GM12878 (cell line): ENCODE results near the gene RENBP. TPM values are rescaled to one million over a fixed set of nuclear protein-coding genes. Genes with fewer than 3 reads are reported as not detected.

Experiments
- ATAC-seq: fragments of 200-7000 bp; cut with Tn5 transposase; 3 replicates; pipeline ENCODE4 v1.9.1; 2020; ENCODE audit warnings: mild to moderate bottlenecking, moderate library complexity
- BruUV-seq: library from RNA; stranded (reverse); fragments of 400-500 nt; replicated peaks from 2 replicates; lab custom pipeline; 2021; lab: Mats Ljungman, UMichigan
- CTCF ChIA-PET: fragments of 300-600 bp; sonication (Branson Sonifier 250); formaldehyde crosslinking; extraction: SDS; loops from one replicate; lab custom pipeline; 2021; ENCODE audit warnings: inconsistent platforms; lab: Yijun Ruan, JAX
- POLR2A ChIA-PET: fragments of 350-600 bp; formaldehyde crosslinking; extraction: SDS; loops from one replicate; lab custom pipeline; 2021; ENCODE audit warnings: inconsistent platforms; lab: Charles Lee
- RAD21 ChIA-PET: fragments of 300-600 bp; sonication (Branson Sonifier 250); formaldehyde crosslinking; loops from one replicate; lab custom pipeline; 2023; ENCODE audit warnings: antibody characterized with exemption; ENCODE audit not compliant: unreplicated experiment; lab: Charles Lee
- SMC1A ChIA-PET: fragments of 300-600 bp; sonication (Branson Sonifier 250); formaldehyde crosslinking; loops from one replicate; lab custom pipeline; 2023; ENCODE audit not compliant: unreplicated experiment, uncharacterized antibody; lab: Charles Lee
- DNase-seq: peaks from one replicate; pipeline ENCODE4 v3.0.0-alpha.2; 2011; ENCODE audit warnings: low read depth, low spot score
- FAIRE-seq: peaks from 3 replicates; lab custom pipeline; 2011; peaks lifted over from hg19 to GRCh38; lab: Jason Lieb, UNC
- H2AFZ ChIP-seq: 2 replicates; pipeline ENCODE4 v1.6.0; 2011; ENCODE audit warnings: low read depth, low read length, control low read depth; ENCODE audit not compliant: control insufficient read depth
- H3K27ac ChIP-seq: 2 replicates; pipeline ENCODE4 v1.5.1; 2011; ENCODE audit warnings: control low read depth; ENCODE audit not compliant: control insufficient read depth, insufficient read depth
- H3K27me3 ChIP-seq, 2 experiments: replicated peaks in 1 of 2; 2 replicates each; pipeline versions ENCODE4 v1.6.0 to v1.6.1; 2011; ENCODE audit warnings: low read length in 1 of 2; ENCODE audit not compliant: control insufficient read depth in 2 of 2, insufficient read depth in 2 of 2
- H3K36me3 ChIP-seq, 2 experiments: 2 replicates each; pipeline ENCODE4 v1.5.1; 2011; ENCODE audit warnings: low read length in 1 of 2; ENCODE audit not compliant: control insufficient read depth in 2 of 2, insufficient read depth in 2 of 2
- H3K4me1 ChIP-seq: 2 replicates; pipeline ENCODE4 v1.6.1; 2011; ENCODE audit warnings: mild to moderate bottlenecking, low read length, moderate library complexity, mixed read lengths; ENCODE audit not compliant: control insufficient read depth, insufficient read depth
- H3K4me2 ChIP-seq: 2 replicates; pipeline ENCODE4 v1.6.0; 2011; ENCODE audit warnings: control low read depth; ENCODE audit not compliant: control insufficient read depth, insufficient read depth
- H3K4me3 ChIP-seq: fragments of 200-600 bp; sonication (generic); 2 replicates; pipeline ENCODE4 v1.5.1; 2016
- H3K79me2 ChIP-seq: 2 replicates; pipeline ENCODE4 v1.6.0; 2011; ENCODE audit warnings: low read length; ENCODE audit not compliant: control insufficient read depth, insufficient read depth
- H3K9ac ChIP-seq: 2 replicates; pipeline ENCODE4 v1.8.0; 2011; ENCODE audit warnings: low read length, control low read depth, mixed read lengths; ENCODE audit not compliant: control insufficient read depth, insufficient read depth
- H3K9me3 ChIP-seq: replicated peaks from 3 replicates; pipeline ENCODE4 v1.5.1; 2011; ENCODE audit warnings: mild to moderate bottlenecking, low read length; ENCODE audit not compliant: control insufficient read depth, insufficient read depth
- H4K20me1 ChIP-seq: 2 replicates; pipeline ENCODE4 v1.6.0; 2011; ENCODE audit not compliant: control insufficient read depth, insufficient read depth
- BRCA1 ChIP-seq: IDR thresholded peaks from 2 replicates; pipeline ENCODE4 v1.6.1; 2011; ENCODE audit warnings: low read depth, low read length, improper control_type of control experiment
- CHD1 ChIP-seq: IDR thresholded peaks from 2 replicates; pipeline ENCODE4 v1.6.1; 2012; ENCODE audit warnings: low read depth, low read length, improper control_type of control experiment
- CHD2 ChIP-seq: IDR thresholded peaks from 2 replicates; pipeline ENCODE4 v1.6.1; 2011; ENCODE audit warnings: low read depth, low read length, improper control_type of control experiment, borderline replicate concordance
- CHD4 ChIP-seq: fragments of 200-600 bp; sonication (generic); IDR thresholded peaks from 2 replicates; pipeline ENCODE4 v1.6.1; 2016; ENCODE audit warnings: mild to moderate bottlenecking
- E4F1 ChIP-seq: fragments of 450-650 bp; IDR thresholded peaks from 2 replicates; pipeline ENCODE4 v1.6.1; 2018; ENCODE audit warnings: borderline replicate concordance, mild to moderate bottlenecking; ENCODE audit not compliant: partially characterized antibody
- EED ChIP-seq: sonication (generic); IDR thresholded peaks from 2 replicates; pipeline ENCODE4 v1.6.1; 2016; ENCODE audit warnings: antibody characterized with exemption, low read depth
- EP300 ChIP-seq, 2 experiments: fragments of 150-350 bp in 1 of 2; IDR thresholded peaks; 2 replicates each; pipeline ENCODE4 v1.6.1; 2011 to 2012; ENCODE audit warnings: low read depth in 2 of 2, low read length in 2 of 2, borderline replicate concordance in 1 of 2, improper control_type of control experiment in 1 of 2, inconsistent platforms in 1 of 2; ENCODE audit not compliant: control insufficient read depth in 1 of 2
- ESRRA ChIP-seq: IDR thresholded peaks from 2 replicates; pipeline ENCODE4 v1.6.1; 2012; ENCODE audit warnings: mild to moderate bottlenecking, low read length, improper control_type of control experiment
- PAX5 ChIP-seq: IDR thresholded peaks from 2 replicates; pipeline ENCODE4 v1.6.1; 2011; ENCODE audit warnings: low read depth, low read length, borderline replicate concordance
- RCOR1 ChIP-seq: conservative IDR thresholded peaks from 2 replicates; pipeline ENCODE4 v1.6.1; 2012; ENCODE audit warnings: low read depth, low read length, improper control_type of control experiment
- SIX5 ChIP-seq: IDR thresholded peaks from 2 replicates; pipeline ENCODE4 v1.6.1; 2011; ENCODE audit warnings: mild to moderate bottlenecking, low read depth, low read length, moderate library complexity; ENCODE audit not compliant: severe bottlenecking
- SMC3 ChIP-seq: IDR thresholded peaks from 2 replicates; pipeline ENCODE4 v1.6.1; 2011; ENCODE audit warnings: low read length, improper control_type of control experiment, borderline replicate concordance
- ZNF592 ChIP-seq: fragments of 450-650 bp; IDR thresholded peaks from 2 replicates; pipeline ENCODE4 v1.6.1; 2017; ENCODE audit warnings: mild to moderate bottlenecking, moderate library complexity
- WGBS: methylation state at CpG from one replicate; pipeline ENCODE4 v1.1.6; 2016; ENCODE audit warnings: low lambda C conversion rate; ENCODE audit not compliant: insufficient replicate concordance, insufficient coverage; ENCODE audit errors: missing lambda C conversion rate; 5-methylcytosine and 5-hydroxymethylcytosine counted together
- in situ Hi-C: fragments of 300-500 bp; cut with MboI; formaldehyde crosslinking; loops from 9 replicates; pipeline ENCODE4 v1.14.3; 2018; ENCODE audit warnings: mixed read lengths
- intact Hi-C: fragments of 100-400 bp; cut with micrococcal nuclease; formaldehyde crosslinking; loops from one replicate; pipeline ENCODE4 v1.14.2; 2022; ENCODE audit not compliant: unreplicated experiment
- polyA plus RNA-seq, 11 experiments: library from polyadenylated mRNA; depleted of rRNA in 4 of 11; unstranded in 6 of 11; stranded (reverse) in 5 of 11; fragments of >200 nt; fragmentation: Nextera tagmentation in 4 of 11; fragmentation: Illumina TruSeq in 1 of 11; extraction: Ambion mirVana in 4 of 11; extraction: Trizol in 1 of 11; gene quantifications; 1 replicate in 1 of 11; 2 replicates in 10 of 11; pipeline versions ENCODE4 v1.2.1 to v1.2.3, GENCODE V29; 2011 to 2016; ENCODE audit warnings: inconsistent platforms in 2 of 11, missing spikeins in 2 of 11, low read depth in 1 of 11
- total RNA-seq, 4 experiments: library from RNA; depleted of rRNA in 3 of 4; stranded (reverse); fragments of >200 nt in 3 of 4; fragmentation: Illumina TruSeq in 1 of 4; extraction: Trizol in 1 of 4; gene quantifications; 2 replicates each; pipeline versions ENCODE4 v1.2.1 to v1.2.3, GENCODE V29; 2013 to 2021
- TF ChIP-seq, protein P1 (sequence below): fragments of 450-650 bp; IDR thresholded peaks from 2 replicates; pipeline ENCODE4 v1.6.1; 2016; ENCODE audit warnings: mild to moderate bottlenecking

The RENBP gene
- total and polyA plus RNA-seq, 10 of the 15 experiments (the other 5 are each of a cell fraction or from before 2014, with no cell fraction given), result 0.36 to 4.9 (median 1.8) TPM; not detected in 3

DNA sequence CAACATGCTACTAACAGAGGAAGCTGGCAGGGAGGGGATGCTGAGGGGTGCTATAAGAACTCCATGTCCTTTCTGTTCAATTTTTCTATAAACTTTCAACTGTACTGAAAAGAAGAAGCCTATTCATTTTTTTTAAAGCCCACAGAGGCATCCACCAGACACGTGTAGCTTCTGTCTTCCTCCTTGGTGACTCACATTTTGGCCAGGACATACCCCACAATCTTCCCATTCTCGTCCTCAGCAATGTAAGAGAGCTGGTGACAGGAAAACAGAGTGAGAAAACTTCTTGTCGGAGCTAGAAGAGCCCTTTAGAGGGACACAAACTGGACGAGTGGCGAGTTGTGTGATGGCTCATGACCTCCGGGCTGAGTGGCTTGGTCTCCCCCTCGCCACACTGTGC, 10.7 kb downstream of the RENBP start (continued):
- no peak for TF ChIP-seq E4F1
- no peak for TF ChIP-seq ESRRA
- no peak for TF ChIP-seq CHD1
- TF ChIP-seq SMC3, result no peak
- TF ChIP-seq PAX5, result no peak
- TF ChIP-seq EED, result no peak

- H3K9ac ChIP-seq, result no peak overlapping the region
- H3K27me3 ChIP-seq, result no peaks in the 10 kb centered on the region
- H3K36me3 ChIP-seq, result peaks cover 0 to 2% of the 10 kb centered on the region in 2 experiments; a peak in 3 of 4 replicates
- H3K9me3 ChIP-seq, result no peaks in the 10 kb centered on the region; the same call in 2 of the 3 replicates
- no peak overlapping the region for H2AFZ ChIP-seq
- SMC1A ChIA-PET, result interaction anchor here (1.6 kb wide), 1 partner anchor 15 kb away, joined by 4 read pairs; no protein-coding TSS in a partner anchor
- peaks cover 16% of the 10 kb centered on the region for H3K79me2 ChIP-seq
- no peak for DNase-seq
- intact Hi-C loops (no loop called here), in situ Hi-C loops (loop anchor here (5.0 kb wide), 1 partner anchor 440 kb away; the partner anchor contains the start of gene FLNA)
- no peak for FAIRE-seq
- H3K4me1 ChIP-seq, result no peaks in the 10 kb centered on the region; the same call in 1 of the 2 replicates
- no peak overlapping the region for H3K27ac ChIP-seq
- no peak overlapping the region for H3K4me3 ChIP-seq
- no peak overlapping the region for H3K4me2 ChIP-seq
- POLR2A ChIA-PET, result no interaction called here
- RAD21 ChIA-PET, result no interaction called here
- no TSS peak for BruUV-seq
- 91% methylated on average over 13 of the region's 13 CpGs for WGBS
- CTCF ChIA-PET, result interaction anchor here (1.4 to 4.4 kb wide), 2 partner anchors 10 to 15 kb away, joined by 5 to 28 read pairs; no protein-coding TSS in a partner anchor
- H4K20me1 ChIP-seq, result no peaks in the 10 kb centered on the region
- no peak for ATAC-seq
- TF ChIP-seq CHD4, result no peak
- no peak for TF ChIP-seq RCOR1
- TF ChIP-seq SIX5, result no peak
- TF ChIP-seq CHD1, result no peak
- no peak for TF ChIP-seq CHD2
- TF ChIP-seq BRCA1, result no peak
- TF ChIP-seq ZNF592, result no peak
- TF ChIP-seq, protein P1, sequence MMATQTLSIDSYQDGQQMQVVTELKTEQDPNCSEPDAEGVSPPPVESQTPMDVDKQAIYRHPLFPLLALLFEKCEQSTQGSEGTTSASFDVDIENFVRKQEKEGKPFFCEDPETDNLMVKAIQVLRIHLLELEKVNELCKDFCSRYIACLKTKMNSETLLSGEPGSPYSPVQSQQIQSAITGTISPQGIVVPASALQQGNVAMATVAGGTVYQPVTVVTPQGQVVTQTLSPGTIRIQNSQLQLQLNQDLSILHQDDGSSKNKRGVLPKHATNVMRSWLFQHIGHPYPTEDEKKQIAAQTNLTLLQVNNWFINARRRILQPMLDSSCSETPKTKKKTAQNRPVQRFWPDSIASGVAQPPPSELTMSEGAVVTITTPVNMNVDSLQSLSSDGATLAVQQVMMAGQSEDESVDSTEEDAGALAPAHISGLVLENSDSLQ, result no peak
- no peak for TF ChIP-seq PAX5
- no peak for TF ChIP-seq EP300 (IDR thresholded peaks at IDR 0.05; ENCODE audit: borderline replicate concordance in 1 of 2, control insufficient read depth in 1 of 2, low read depth in 2 of 2, low read length in 2 of 2)
Measured at GRCh38 chrX:153932220-153932915, 12.1 kb downstream of the RENBP start.
